GM19395 (cell line): ENCODE results near the gene SLC1A6.
"Not testable (repeated sequence)": the region's sequence is repeated elsewhere in the genome, so short reads cannot be mapped to it uniquely, and the experiment has no call there.

ENCODE experiments used
- ATAC-seq: cut with Tn5 transposase; IDR thresholded peaks from one replicate; pipeline ENCODE4 v1.9.1; 2021; ENCODE audit warnings: mild to moderate bottlenecking, moderate library complexity; ENCODE audit not compliant: unreplicated experiment

Gene SLC1A6

GRCh38 chr19:14959263-14959662, 20.4 kb downstream of the SLC1A6 start:
- ATAC-seq, result no peak

GRCh38 chr19:14957464-14957863, 22.2 kb downstream of the SLC1A6 start:
- no peak for ATAC-seq

DNA sequence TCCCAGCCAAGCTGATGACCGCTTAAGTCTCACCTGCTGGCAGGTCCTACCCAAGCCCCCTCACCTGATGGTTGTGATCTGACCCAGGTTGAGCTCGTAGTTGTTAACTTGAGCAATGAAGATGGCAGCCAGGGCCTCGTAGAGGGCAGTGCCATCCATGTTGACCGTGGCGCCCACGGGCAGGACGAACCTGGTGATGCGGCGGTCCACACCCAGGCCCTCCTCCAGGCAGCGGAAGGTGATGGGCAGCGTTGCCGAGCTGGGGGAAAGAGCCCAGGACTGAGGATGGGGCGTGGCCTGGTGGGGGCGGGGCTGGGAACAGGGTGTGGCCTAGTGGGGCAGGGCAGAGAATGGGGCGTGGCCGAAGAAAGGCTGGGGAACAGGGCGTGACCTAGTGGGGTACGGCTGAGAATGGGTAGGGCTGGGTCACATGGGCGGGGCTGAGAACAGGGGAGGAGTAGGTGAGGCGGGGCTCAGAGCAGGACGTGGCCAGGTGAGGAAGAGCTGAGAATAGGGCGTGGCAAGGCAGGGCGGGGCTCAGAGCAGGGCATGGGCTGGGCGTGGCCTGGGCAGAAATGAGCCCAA, 25.5 kb downstream of the SLC1A6 start:
- ATAC-seq, result no peak

DNA sequence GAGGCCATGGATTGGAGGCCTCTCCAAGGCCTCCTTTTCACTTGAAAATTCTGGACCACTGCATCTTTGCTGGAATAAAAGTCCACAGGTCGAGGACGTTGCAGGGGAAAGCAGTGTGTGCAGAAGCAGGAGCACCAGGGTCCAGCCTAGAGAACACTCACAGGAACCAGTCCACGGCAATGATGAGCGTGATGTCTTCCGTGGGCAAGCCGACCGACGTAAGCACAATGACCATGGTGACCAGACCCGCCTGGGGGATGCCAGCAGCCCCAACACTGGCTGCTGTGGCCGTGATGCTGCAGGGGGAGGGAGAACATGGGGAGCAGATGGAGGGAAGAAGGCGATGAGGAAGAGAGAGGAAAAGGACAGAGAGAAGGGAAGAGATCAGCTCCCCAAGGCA, 26.9 kb downstream of the SLC1A6 start:
- no peak for ATAC-seq

GRCh38 chr19:14950421-14950820, 29.2 kb downstream of the SLC1A6 start:
- ATAC-seq, result no peak

DNA sequence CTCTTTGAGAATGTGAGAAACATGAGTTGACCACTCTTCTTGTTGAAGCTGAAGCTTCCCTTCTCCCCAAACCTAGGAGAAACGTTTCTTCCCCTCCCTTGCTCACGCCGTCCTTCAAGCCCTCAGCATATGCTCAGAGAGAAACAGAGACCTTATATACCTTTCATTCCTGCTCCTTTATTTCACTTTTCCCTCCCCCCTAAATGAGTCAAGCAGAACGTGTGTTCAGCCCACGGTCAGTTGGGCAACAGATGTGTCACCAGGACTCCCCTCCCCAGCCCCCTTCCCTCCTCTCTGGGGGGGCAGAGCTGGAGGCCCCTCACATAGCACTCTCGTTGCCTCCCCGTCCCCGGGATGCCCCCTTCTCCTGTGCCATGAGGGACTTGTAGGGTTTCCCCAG, 29.8 kb downstream of the SLC1A6 start:
- ATAC-seq, result no peak

GRCh38 chr19:14949413-14949812, 30.3 kb downstream of the SLC1A6 start:
- ATAC-seq, result not testable (repeated sequence)

GRCh38 chr19:14944456-14944855, 35.2 kb downstream of the SLC1A6 start:
- no peak for ATAC-seq

DNA sequence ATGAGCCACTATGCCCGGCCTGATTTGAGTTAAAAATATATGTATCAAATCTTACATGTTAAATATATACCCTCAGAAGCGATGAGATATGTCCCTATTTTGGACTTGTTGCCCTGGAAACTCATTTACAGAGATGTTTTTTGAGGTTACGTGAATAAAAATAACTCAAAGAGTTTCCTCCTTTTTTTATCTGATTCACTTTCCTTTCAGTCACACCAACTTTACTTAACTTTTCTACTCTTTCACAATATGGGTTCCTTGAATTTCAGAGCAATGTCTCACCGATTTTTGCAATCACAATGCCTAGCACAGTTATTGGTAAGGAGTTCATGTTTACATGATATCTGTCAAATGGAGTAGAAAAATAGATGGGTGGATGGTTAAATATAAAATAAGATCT, 36.1 kb downstream of the SLC1A6 start:
- ATAC-seq, result no peak

- ATAC-seq, result no peak
These were observed 38.5 kb downstream of the SLC1A6 start, which contains the start of gene OR7C2 for GRCh38 chr19:14941189-14941588. TSS of gene OR7C2 (plus strand) at chr19:14941489. CDS start at chr19:14941489, 0 bp downstream.

DNA sequence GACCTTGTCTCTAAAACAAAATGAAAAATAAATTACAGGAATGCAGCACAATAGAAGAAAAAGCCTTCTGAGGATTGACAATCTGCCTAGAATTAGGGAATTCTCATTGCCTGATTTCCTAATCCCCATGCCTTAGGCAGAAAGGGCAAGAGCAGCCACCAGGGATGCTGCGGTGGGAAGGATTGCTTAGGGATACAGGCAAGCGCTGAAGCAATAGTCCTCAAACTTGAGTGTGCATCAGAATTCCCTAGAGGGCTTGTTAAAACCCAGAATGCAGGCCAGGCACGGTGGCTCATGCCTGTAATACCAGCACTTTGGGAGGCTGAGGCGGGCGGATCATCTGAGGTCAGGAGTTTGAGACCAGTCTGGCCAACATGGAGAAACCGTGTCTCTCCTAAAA, 39.4 kb downstream of the SLC1A6 start:
- no peak for ATAC-seq

DNA sequence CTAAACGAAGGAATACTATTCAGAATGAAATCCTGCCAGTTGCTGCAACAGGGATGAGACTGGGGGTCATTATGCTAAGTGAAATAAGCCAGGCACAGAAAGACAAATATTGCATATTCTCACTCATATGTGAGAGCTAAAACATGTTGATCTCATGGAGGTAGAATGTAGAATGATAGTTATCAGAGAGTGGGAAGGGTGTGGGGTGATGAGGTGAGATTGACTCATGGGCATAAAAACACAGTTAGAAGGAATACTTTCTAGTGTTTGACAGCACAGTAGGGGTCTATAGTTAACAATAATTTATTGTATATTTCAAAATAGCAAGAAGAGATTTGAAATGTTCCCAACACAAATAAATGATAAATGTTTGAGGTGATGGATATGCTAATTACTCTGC, 46.2 kb downstream of the SLC1A6 start:
- ATAC-seq, result no peak

DNA sequence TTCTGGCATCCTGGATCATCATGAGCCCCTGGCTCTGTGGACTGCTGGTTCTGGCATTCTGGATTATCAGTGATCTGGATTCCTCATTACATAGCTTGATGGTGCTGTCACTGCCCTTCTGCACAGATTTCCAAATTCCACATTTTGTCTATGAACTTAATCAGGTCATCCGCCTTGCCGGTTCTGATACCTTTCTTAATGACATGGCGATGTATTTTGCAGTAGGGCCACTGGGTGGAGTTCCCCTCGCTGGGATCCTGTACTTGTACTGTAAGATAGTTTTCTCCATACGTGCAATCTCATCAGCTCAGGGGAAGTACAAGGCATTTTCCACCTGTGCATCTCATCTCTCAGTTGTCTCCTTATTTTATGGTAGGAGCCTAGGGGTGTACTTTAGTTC, 62.8 kb downstream of the SLC1A6 start:
- ATAC-seq, result no peak

- no peak for ATAC-seq
These were observed 64.5 kb downstream of the SLC1A6 start for GRCh38 chr19:14915116-14915515.

DNA sequence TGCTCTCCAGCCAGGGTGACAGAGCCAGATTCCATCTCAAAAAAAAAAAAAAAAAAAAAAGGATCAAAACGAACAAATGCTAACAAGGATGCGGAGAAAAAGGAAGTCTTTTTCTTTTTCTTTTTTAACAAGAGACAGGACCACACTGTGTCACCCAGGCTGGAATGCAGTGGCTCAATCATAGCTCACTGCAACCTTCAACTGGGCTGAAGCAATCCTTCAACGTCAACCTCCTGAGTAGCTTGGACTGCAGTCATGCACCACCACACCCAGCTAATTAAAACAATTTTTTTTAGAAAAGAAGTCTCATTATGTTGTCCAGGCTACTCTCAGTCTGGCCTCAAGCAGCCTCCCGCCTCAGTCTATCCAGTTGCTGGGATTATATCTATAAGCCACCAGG, 73.0 kb downstream of the SLC1A6 start:
- no peak for ATAC-seq

DNA sequence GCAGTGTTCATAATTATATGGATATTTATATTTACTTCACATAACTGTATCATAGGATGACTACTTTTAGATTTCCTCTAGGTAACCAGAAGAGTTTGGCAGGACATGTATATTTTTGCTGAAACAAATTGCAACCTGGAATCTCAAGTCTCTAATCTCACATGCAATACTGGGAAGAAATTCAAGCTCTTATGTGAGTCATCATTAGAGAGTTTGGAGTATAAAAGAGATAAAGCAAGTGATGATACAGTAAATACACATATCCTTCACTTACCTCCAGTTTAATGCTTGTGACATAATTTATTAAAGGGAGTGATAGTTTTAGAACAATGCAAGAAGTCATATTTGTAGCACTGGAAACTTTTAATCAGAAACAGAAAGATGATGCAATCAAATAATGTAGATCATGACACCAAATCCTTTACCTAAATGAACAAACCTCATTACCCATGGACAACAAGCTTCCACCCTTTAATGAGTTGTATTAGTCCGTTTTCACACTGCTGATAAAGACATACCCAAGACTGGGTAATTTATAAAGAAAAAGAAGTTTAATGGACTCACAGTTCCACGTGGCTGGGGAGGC, 77.9 kb downstream of the SLC1A6 start:
- no peak for ATAC-seq
